Measurements from ENCODE around the gene ACP3.
"Not testable (repeated sequence)": the region's sequence is repeated elsewhere in the genome, so short reads cannot be mapped to it uniquely, and the experiment has no call there.

ACP3 gene

DNA sequence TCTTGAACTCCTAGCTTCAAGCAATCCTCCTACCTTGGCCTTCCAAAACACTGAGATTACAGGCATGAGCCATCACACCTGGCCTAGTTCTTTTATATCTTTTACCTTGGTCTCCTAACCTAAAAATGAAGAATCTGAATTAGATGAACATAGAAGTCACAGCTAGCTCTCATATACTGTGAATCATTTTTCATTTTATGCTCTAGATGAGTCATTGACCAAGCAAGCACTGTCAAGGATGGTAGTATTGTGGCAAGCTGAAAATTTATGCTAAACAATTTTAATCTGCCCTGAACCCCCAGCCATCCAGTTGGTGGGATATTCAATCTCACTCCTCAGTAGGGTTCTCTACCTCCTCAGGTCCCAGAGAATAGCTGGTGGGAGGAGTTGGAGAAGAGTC is 51.8 kb downstream of the ACP3 start:
- no peak for DNase-seq

DNA sequence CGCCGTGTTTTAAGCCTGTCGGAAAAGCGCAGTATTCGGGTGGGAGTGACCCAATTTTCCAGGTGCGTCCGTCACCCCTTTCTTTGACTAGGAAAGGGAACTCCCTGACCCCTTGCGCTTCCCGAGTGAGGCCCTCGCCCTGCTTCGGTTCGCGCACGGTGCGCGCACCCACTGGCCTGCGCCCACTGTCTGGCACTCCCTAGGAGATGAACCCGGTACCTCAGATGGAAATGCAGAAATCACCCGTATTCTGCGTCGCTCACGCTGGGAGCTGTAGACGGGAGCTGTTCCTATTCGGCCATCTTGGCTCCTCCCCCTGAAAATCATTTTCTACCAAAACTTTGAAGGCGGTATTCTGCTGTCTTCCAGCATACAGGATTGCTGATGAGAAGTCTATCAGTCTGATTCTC is 59.7 kb downstream of the ACP3 start:
- not testable (repeated sequence) for DNase-seq

DNA sequence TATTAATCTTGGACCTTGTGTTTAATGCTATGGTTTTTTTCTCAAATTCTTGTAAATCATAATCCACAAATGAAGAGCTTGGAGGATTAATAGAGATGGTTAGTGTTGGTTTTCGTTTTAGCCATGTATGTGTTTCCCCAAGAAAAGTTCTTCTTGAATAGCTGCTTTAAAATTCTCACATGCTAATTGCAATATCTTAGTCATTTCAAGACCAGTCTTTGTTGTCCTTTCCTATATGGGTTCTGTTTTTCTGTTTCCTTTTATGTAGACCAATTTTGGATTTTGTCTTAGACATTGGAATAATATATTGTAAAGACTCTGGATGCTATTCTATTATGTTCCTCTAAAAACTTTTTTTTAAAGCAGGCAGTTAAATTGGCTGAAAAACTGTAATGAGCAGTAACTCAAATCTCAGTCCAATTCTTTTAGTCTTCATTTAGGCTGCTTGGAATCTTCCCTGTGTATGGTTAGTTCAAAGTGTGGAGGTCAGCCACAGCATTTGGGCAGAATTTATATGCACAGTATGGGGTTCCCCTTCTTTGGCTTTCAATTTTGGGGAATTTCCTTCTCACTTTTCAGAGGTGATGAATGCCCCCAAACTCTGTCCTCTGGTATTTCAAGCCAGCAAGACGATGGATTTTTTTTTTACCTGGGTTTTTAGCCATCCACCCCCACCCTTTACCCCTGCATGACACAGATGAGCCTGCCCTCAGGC is 61.0 kb downstream of the ACP3 start:
- DNase-seq, result no peak

DNA sequence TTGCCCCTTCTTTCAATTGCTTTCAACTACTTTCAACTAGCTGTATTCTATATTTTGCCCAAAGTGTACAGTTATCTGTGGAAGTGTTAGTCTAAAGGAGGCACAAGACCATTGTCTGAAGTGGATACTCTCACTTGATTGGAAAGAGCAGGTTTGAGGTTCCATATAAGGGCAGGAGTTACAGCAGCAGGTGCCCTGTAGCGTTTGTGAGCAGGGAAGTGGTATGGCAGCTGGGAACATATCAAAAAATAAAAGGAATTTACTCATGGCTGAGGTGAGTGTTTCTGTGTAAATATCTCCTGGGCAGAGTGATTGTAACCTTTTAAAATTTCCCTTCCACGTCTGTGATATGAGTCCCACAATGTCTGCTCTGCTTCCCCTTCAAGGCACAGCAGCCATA is 61.6 kb downstream of the ACP3 start:
- DNase-seq, result no peak

DNA sequence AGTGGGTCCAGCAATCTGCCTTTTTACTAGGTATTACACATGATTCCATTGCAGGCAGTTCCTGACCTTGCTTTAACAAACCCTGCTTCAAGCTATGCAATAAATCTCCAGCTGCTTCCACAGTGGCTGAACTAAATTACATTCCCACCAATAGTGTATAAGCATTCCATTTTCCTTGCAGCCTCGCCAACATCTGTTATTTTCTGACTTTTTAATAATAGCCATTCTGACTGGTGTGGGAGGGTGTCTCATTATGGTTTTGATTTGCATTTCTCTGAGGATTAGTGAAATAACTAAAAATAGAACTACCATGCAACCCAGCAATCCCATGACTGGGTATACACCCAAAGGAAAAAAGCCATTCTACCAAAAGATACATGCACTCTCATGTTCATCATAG is 63.7 kb downstream of the ACP3 start:
- DNase-seq, result no peak

DNA sequence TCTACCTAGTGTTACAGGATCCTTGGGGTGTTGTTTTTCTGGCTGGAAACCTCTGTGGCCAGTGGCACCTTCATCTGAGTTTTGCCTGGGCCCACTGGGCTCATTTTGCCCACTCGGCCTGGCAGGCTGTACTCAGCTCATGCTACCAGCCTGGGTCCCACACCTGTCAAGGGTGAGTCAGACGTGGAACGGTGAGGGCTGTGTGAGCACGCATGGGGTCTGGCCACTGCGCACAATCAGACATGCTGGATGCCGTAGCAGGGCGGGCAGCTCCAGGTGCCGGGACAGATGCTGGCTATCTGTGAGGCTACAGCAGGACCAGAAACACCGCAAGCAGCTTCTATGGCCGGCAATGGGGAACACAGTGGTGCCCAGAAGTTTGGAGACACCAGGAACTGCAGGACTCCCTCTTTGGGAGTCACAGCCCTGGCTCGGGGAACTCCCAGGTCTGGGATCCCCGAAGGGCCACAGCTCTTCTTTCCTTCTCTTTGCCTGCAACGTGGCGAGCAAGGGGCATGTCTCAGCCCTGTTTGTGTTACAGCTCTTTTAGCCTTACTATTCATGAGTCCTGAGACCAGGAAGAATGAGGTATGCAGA is 64.2 kb downstream of the ACP3 start:
- DNase-seq, result no peak

DNA sequence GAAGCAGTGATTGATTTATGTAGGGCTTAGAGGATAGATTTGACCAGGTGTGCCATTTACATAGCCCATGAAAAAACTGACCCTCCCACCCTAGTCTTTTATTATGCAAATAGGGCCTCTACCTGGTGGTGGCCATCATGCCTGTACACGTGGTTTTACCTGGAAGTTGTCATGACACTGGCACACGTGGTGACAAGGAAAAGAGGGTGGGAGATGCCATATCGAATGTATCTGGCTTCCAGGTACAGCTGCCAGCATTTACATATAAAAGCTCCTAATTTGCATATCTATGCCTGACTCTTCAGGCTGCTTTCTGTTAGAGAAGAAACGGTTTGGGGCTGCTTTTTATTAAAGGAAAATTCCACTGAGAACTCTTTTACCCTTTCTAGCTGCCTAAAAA is 65.1 kb downstream of the ACP3 start:
- DNase-seq, result no peak

DNA sequence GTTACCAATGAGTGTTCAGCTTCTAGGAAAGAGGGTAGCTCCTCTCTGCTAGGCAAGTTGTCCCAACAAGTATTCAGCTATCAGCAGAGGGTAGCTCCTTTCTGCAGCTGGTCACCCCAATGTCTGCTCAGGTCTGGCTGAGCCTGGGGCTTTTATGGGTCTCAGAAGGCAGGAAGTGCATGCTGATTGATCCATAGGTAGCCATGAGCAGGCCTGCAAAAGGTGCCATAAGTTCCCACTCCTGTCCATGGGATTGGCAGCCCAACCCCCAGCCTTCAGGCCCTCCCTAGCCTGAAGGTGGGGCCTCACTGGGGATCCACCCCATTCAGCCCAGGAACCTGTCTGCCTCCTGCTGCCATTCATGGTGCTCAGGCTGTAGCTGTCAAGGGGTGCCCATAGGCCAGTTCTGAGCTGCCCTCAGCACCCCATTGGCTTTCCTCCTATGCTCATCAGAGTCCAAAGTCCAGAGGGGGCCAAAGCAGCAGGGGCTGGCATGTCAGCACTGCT is 65.5 kb downstream of the ACP3 start:
- no peak for DNase-seq

DNA sequence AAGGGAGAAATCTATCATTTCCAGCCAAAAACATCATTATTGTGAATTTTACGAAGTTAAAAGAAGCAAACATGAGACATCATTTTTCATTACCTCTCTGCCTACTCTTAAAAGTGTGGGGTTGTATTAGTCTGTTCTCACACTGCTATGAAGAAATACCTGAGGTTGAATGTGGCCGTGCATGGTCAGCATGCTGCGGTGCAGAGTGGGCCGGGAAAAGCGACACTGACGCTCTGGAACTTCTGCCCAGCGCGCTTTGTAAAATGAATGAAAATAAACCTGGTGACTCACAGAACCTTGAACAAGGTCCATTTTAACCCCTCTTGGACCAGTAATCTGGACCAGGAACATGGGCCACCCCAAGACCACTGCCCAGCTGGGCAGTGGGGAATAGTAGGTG is 69.1 kb downstream of the ACP3 start:
- no peak for DNase-seq

DNA sequence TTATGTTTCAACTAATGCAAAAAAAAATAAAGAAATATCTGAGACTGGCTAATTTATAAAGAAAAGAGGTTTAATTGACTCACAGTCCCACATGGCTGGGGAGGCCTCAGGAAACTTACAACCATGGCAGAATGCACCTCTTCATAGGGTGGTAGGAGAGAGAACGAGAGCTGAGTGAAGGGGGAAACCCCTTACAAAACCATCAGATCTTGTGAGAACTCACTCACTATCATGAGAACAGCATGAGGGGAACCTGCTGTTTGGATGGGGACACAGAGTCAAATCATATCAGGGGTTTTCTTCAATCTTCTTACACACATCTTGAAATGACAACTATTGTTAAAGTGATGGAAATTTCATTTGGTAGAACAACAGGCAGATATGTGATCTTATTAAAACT is 75.5 kb downstream of the ACP3 start:
- not testable (repeated sequence) for DNase-seq

DNA sequence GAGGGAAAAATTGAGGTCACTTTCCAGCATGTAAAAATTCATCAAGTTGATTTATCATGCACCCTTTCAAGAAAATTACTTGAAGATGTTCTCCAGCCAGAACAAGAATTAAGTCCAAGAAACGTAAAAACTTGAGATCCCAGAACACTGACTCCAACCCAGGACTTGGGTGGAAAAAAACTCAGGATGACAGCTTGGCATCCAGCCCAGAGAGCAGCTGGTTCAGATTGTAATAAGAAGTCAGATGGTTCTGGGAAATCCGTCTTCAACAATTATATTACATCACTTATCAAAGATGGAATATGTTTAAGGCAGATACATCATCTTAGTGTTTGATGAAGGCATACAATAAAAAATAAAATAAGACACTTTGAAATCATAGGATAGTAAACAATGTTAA is 77.1 kb downstream of the ACP3 start:
- no peak for DNase-seq

DNA sequence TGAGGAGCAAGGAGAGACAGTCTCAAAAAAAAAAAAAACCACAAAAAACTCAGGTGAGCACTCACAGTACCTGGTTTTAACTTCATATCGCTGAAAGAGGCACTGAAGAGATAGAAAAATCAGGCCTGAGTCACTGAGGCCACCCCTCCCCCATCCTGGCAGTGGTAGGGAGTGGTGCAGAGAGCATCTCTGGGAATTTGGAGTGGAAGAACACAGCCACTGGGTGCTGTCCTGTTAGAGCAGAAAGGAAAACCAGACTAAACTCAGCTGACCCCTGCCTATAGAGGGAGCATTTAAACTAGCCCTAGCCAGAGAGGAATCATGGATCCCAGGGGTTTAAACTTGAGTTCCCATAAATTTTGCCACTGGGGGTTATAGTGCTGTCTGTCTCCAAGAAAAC is 77.9 kb downstream of the ACP3 start:
- no peak for DNase-seq

DNA sequence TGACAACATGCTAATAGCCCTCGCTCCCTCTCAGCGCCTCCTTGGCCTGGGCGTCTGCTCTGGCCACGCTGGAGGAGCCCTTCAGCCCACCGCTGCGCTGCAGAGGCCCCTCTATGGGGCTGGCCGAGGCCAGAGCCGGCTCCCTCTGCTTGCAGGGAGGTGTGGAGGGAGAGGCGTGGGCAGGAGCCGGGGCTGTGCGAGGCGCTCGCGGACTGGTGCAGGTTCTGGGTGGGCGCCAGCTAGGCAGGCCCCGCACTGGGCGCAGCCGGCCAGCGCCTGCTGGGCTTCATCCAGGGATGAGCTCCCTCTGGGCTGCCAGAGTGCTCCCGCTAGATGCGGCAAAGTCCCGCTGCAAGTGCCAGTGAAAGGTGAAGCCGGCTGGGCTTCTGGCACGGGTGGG is 79.0 kb downstream of the ACP3 start:
- no peak for DNase-seq

DNA sequence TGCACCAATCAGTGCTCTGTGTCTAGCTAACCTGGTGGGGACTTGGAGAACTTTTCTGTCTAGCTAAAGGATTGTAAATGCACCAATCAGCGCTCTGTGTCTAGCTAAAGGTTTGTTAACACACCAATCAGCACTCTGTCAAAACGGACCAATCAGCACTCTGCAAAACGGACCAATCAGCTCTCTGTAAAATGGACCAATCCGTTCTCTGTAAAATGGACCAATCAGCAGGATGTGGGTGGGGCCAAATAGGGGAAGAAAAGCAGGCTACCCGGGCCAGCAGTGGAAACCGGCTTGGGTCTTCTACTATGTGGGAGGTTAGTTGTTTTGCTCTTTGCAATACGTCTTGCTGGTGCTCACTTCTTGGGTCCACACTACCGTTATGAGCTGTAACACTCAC is 79.6 kb downstream of the ACP3 start:
- DNase-seq, result not testable (repeated sequence)

DNA sequence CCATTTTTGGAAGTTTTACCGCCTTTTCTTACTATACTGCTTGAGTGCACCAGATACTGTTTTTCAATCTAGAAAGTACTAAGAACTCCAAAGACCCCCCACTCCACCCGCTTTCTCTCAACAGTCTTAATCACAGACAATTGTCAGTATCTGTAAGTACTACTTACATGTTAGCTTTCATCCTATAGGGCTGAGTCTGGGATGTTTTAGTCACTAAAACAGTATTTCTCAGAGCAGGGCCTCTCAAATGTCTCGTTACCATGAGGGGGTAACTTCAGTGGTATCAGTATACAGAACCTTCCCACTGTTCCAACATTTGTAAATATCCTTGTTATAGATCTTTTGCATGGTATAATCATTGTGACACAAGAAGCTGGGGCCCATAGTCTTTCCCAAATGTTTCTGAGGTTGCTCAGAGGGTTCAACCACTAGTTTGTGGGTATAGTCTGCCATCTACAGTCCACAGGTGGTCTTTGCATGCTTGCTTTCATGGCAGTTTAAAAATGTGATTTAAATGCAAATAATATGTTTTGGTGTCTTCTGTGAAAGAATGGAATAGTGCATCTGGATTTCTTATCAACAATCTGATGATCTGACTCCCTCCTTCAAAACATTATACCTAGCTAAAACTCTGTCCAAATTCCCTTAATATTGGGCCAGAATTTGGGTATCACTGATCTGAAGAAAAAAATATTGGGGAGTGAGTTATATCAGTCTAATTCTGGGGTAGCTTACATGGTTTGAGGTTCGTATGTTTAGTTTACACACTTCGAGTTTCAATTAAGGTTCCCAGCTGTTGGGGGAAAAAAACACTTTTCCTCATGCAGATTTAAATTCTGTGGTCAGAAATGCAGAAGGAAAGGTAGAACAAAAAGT is 82.1 kb downstream of the ACP3 start:
- no peak for DNase-seq

DNA sequence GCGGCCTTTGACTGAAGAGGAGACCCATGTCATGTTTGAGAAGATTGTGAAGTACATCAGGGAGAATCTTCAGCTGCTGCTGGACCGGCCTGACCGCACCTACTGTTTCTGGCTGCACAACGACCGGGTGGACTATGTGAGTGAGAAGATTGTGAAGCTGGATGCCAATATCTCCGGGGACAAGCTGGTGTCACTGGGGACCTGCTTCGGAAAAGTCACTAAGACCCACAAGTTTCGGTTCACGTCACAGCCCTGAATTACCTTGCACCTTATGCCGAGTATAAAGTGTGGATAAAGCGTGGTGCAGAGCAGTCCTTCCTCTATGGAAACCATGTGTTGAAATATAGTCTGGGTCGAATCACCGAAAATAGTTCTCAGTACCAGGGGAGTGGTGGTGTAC is 84.0 kb downstream of the ACP3 start:
- DNase-seq, result no peak

DNA sequence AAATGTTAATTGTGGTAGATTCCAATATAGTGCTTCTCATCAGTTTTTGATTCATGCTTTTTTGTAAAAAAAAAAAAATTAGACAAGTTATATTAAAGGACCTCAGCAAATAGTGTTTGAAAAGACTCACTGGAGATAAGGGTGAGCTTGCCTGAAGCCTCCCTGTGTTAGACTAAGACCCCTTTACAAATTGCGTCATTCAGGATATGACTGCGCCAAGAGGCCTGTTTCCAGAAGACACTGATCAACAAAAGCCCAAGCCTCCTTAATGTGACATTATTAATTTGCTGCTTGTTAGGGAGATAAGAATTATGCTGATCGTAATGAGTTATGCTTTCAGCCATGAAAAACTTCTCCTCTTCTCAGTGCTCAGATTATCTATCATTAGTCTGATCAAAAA is 87.1 kb downstream of the ACP3 start:
- DNase-seq, result no peak

DNA sequence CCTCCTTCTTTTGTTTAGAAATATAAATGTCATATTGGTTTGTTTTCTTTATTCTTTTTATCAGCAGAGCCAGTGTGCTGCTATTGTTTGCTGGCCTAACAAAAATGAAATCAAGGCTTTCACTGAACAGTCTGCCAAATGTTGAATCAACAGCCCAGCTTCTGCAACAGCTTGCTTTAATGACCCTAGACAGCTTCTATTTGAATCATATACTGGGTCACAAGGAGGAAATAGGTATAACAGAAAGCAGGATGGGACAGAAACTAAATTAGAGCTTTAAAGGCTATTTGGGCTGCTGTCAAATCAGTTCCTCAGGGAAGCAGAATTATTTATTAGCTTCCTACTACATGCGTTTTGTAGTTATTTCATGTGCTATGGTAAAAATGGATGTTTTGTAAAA is 88.0 kb downstream of the ACP3 start:
- DNase-seq, result no peak

DNA sequence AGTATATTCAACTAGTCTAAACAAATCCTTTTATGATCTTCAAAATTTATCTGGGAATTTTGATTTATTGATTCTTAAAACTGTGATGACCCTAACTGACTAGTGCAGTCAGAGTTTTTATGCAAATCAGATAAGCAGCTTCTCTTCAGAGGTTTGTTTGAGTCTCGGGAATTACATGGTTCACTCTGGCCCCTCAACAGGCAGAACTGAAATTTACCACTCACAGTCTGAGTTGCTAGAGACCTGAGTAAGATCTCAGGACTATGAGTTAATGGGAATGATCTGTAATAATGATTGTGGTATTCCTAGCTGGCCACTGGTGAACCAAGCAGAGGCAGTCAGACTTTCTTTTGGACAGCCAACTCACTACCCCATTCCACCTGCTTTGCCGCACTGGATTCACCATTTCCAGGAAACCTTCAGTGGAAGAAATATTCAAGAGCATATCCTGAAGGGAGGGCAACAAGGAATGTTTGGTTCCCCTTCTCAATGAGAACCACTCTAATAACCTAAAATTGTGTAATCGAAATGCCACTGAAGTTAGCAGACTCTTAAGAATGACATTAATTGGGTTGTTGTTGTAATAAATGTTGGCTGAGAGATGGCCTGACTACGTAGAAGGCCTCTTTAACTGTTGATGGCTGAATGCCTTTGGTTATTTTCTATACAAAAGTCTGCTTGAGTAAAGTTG is 88.5 kb downstream of the ACP3 start:
- DNase-seq, result no peak

DNA sequence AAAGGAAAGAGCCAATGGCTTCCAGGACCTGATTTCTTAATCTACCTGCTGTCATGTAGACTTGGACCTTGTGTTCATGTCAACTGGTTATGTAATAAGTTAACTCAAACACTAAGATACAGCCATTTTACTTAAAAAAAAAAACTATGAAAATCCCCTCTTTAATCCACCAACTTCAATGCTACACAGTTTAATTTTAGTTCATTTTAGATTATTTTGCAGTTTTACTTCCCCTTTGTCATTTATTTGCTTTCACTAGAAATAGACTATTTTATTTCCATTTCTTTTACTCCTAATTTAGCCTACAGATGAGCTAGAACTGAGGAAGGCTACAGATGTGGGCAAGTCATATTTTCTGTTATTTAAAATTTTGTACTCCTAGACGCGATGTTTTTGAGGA is 89.4 kb downstream of the ACP3 start:
- no peak for DNase-seq

DNA sequence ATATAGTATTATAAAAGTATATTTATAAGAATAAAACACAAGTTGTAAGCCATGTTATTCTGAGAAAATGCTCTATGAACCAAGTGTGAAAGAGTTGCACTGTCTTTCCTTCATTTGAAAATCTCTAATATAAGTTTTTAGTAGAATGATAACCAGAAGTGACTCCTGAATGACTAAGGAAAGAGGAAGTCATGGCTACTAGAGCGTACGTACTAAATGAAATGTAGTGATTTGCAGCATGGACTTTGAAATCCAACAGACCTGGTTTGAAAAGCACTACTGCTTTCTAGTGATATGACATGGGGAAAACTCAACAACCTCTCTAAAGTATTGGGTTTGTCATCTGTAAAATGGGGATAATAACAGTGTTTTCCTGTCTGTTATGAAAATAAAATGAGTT is 89.8 kb downstream of the ACP3 start:
- no peak for DNase-seq
